A549 treated with Hydrocortisone at 1 μM for 4 hours (cell line): ENCODE data around the gene INPP5A. TPM values are rescaled to one million over a fixed set of nuclear protein-coding genes. Genes with fewer than 3 reads are reported as not detected.

Source experiments
- total RNA-seq: library from RNA; stranded (reverse); fragments of 200-300 nt; extraction: Qiagen RNA extraction; gene quantifications from 5 replicates; pipeline ENCODE4 v1.2.3, GENCODE V29; 2022

Gene INPP5A, protein sequence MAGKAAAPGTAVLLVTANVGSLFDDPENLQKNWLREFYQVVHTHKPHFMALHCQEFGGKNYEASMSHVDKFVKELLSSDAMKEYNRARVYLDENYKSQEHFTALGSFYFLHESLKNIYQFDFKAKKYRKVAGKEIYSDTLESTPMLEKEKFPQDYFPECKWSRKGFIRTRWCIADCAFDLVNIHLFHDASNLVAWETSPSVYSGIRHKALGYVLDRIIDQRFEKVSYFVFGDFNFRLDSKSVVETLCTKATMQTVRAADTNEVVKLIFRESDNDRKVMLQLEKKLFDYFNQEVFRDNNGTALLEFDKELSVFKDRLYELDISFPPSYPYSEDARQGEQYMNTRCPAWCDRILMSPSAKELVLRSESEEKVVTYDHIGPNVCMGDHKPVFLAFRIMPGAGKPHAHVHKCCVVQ
- total RNA-seq: 12.3 to 14.1 TPM (median 12.8 TPM) in 5 replicates

DNA sequence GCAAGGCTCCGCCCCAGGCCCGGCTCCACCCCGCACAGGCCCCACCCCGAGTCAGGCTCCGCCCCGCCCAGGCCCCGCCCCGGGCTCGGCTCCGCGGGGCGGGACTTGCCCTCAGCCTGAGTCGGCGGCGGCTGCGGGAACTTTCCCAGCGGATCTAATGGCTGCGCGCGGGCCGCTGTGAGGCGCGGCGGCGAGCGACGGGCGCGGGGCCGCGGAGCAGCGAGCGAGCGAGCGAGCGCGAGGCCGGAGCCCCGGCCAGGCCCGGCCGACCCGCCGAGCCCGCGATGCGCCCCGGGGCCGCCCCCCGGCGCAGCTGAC, at the start of gene INPP5A:
Gene INPP5A, plus strand, starts transcription at position 104 of the 318 bp plus-strand sequence. CDS start 310 bp downstream, outside the sequence.

DNA sequence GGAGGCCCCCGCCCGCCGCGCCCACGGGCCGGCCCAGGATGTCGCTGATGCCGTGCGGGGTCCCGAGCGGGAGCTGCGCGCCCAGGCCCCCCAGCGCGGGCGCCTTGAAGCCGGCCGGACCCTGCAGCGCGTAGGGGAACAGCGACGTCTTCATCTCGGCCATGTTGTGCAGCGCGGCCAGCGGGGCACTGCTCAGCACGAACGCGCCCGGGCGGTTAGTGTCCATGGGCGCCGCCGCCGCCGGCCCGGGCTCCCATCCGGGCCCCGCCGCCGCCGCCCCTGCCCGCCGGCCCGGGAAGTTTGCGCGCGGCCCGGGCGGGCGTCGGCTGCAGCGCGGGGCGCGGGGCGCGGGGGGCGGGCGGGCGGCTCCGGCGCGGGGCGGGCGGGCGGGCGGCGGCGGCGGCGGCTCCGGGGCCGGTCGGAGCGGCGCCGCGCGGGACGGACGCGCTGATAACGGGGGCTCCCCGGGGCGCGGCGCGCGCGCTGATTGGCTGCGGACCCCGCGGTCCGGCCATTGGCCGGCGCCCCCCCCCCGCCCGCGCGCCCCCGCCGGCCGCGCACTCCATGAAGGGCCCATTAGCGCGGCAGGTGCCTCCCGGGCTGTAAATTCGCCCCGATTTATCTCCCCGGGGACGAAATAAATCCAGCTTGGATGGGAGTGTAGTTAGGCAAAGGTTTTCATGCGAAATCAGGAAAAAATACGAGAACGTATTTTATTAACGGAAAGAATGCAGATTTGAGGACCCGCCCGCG, 248.3 kb downstream of the INPP5A start, which contains the start of gene NKX6-2:
Gene NKX6-2, minus strand, starts transcription at position 425 of the 753 bp plus-strand sequence. Its CDS starts 199 bp downstream, at position 226.

Other genes with a start within 250 kb of the INPP5A start
- gene STK32C, start 229.8 kb upstream of the INPP5A start, total RNA-seq: 36.4 to 49.0 TPM (median 44.8 TPM) in 5 replicates
- gene LRRC27, start 205.6 kb upstream of the INPP5A start, total RNA-seq: 5.2 to 6.5 TPM (median 5.7 TPM) in 5 replicates
- gene PWWP2B, start 140.6 kb upstream of the INPP5A start, total RNA-seq: 12.2 to 17.8 TPM (median 16.3 TPM) in 5 replicates
- gene NKX6-2, start 248.4 kb downstream of the INPP5A start, total RNA-seq: 0.30 to 0.67 TPM (median 0.48 TPM) in 5 replicates